H1 (cell line): ENCODE measurements around the gene ZCCHC10. TPM values are rescaled to one million over a fixed set of nuclear protein-coding genes. Genes with fewer than 3 reads are reported as not detected.

Source experiments
- CTCF ChIA-PET: fragments of 300-600 bp; sonication (Branson Sonifier 250); formaldehyde crosslinking; loops from one replicate; lab custom pipeline; 2021; ENCODE audit not compliant: partially characterized antibody; lab: Charles Lee
- POLR2A ChIA-PET: fragments of 300-600 bp; sonication (Branson Sonifier 250); formaldehyde crosslinking; loops from one replicate; lab custom pipeline; 2021; ENCODE audit warnings: inconsistent platforms; ENCODE audit not compliant: partially characterized antibody; lab: Charles Lee
- DNase-seq, 2 experiments: peaks; one replicate each; pipeline versions ENCODE4 v3.0.0 to v3.0.0-alpha.2; 2010 to 2022; ENCODE audit warnings: low spot score in 2 of 2, low read depth in 1 of 2, mixed read lengths in 1 of 2
- FAIRE-seq: peaks from 2 replicates; lab custom pipeline; 2011; peaks lifted over from hg19 to GRCh38; lab: Jason Lieb, UNC
- H2AFZ ChIP-seq: 2 replicates; pipeline ENCODE4 v1.8.1; 2012; ENCODE audit warnings: low read length, inconsistent platforms
- H2AK5ac ChIP-seq: 2 replicates; pipeline ENCODE4 v1.6.1; 2013; ENCODE audit warnings: low read depth, low read length
- H2BK120ac ChIP-seq: replicated peaks from 2 replicates; pipeline ENCODE3; 2013; ENCODE audit warnings: low read depth, low read length, inconsistent platforms
- H2BK12ac ChIP-seq: 2 replicates; pipeline ENCODE4 v1.6.1; 2013; ENCODE audit warnings: low read depth, low read length
- H2BK15ac ChIP-seq: 2 replicates; pipeline ENCODE4 v1.6.1; 2013; ENCODE audit warnings: low read length
- H2BK20ac ChIP-seq: 2 replicates; pipeline ENCODE4 v1.6.1; 2013; ENCODE audit warnings: low read length
- H2BK5ac ChIP-seq: 2 replicates; pipeline ENCODE4 v1.6.1; 2013; ENCODE audit warnings: low read depth, low read length
- H3K14ac ChIP-seq: 2 replicates; pipeline ENCODE4 v1.6.1; 2013; ENCODE audit warnings: inconsistent platforms; ENCODE audit not compliant: insufficient read length
- H3K18ac ChIP-seq: 2 replicates; pipeline ENCODE4 v1.6.1; 2013; ENCODE audit warnings: low read length; ENCODE audit errors: extremely low read depth
- H3K23ac ChIP-seq: 2 replicates; pipeline ENCODE4 v1.6.1; 2013; ENCODE audit warnings: inconsistent platforms; ENCODE audit not compliant: insufficient read length
- H3K23me2 ChIP-seq: 2 replicates; pipeline ENCODE4 v1.6.1; 2013; ENCODE audit warnings: low read depth, low read length
- H3K27ac ChIP-seq: 2 replicates; pipeline ENCODE4 v1.6.1; 2011; ENCODE audit warnings: low read depth, low read length, inconsistent platforms
- H3K27me3 ChIP-seq, 4 experiments: replicated peaks in 1 of 4; 1 replicate in 1 of 4; 2 replicates in 3 of 4; pipeline versions ENCODE4 v1.6.1 to v1.8.1; 2011 to 2013; ENCODE audit warnings: low read length in 3 of 4, mild to moderate bottlenecking in 3 of 4, inconsistent platforms in 2 of 4, mixed read lengths in 2 of 4, moderate library complexity in 1 of 4; ENCODE audit not compliant: control insufficient read depth in 3 of 4, insufficient read depth in 3 of 4; ENCODE audit errors: extremely low read depth in 1 of 4
- H3K36me3 ChIP-seq, 4 experiments: 2 replicates each; pipeline versions ENCODE4 v1.6.1 to v1.8.1; 2011 to 2013; ENCODE audit warnings: mild to moderate bottlenecking in 4 of 4, low read length in 3 of 4, moderate library complexity in 2 of 4, control low read depth in 1 of 4, inconsistent platforms in 1 of 4; ENCODE audit not compliant: insufficient read depth in 4 of 4, control insufficient read depth in 2 of 4
- H3K4ac ChIP-seq: replicated peaks from 2 replicates; pipeline ENCODE3; 2013; ENCODE audit warnings: low read length, low read depth, mixed read lengths, inconsistent platforms; ENCODE audit not compliant: insufficient read length
- H3K4me1 ChIP-seq, 4 experiments: replicated peaks in 1 of 4; 1 replicate in 1 of 4; 2 replicates in 3 of 4; pipeline versions ENCODE4 v1.6.1 to v1.8.1; 2011 to 2013; ENCODE audit warnings: low read length in 3 of 4, inconsistent platforms in 2 of 4, mixed read lengths in 1 of 4; ENCODE audit not compliant: insufficient read depth in 4 of 4, control insufficient read depth in 3 of 4
- H3K4me2 ChIP-seq, 2 experiments: 2 replicates each; pipeline versions ENCODE4 v1.6.1 to v1.8.1; 2011 to 2013; ENCODE audit warnings: low read depth in 2 of 2, low read length in 2 of 2, control low read depth in 1 of 2, inconsistent platforms in 1 of 2, mild to moderate bottlenecking in 1 of 2; ENCODE audit not compliant: insufficient read depth in 1 of 2
- H3K4me3 ChIP-seq, 4 experiments: fragments of 200-600, 300-600 bp in 1 of 4; sonication (generic), shearing (Covaris generic), sonication (Bioruptor Twin) in 1 of 4; 2 replicates each; pipeline versions ENCODE4 v1.5.1 to v1.8.1; 2011 to 2016; ENCODE audit warnings: low read length in 4 of 4, low read depth in 3 of 4, control low read depth in 2 of 4, inconsistent platforms in 2 of 4, mild to moderate bottlenecking in 2 of 4, mixed read lengths in 1 of 4, moderate library complexity in 1 of 4; ENCODE audit not compliant: insufficient read depth in 2 of 4; ENCODE audit errors: extremely low read depth in 1 of 4
- H3K56ac ChIP-seq: replicated peaks from 2 replicates; pipeline ENCODE3; 2013; ENCODE audit warnings: low read depth, mild to moderate bottlenecking, mixed read lengths, low read length, inconsistent platforms; ENCODE audit not compliant: insufficient read length
- H3K79me1 ChIP-seq: 2 replicates; pipeline ENCODE4 v1.6.1; 2013; ENCODE audit warnings: low read depth, low read length, control low read depth
- H3K79me2 ChIP-seq, 2 experiments: 2 replicates each; pipeline versions ENCODE4 v1.6.1 to v1.8.1; 2012 to 2013; ENCODE audit warnings: low read length in 2 of 2, mild to moderate bottlenecking in 2 of 2, inconsistent platforms in 1 of 2; ENCODE audit not compliant: insufficient read depth in 2 of 2, control insufficient read depth in 1 of 2
- H3K9ac ChIP-seq, 4 experiments: replicated peaks in 1 of 4; 1 replicate in 1 of 4; 2 replicates in 3 of 4; pipeline versions ENCODE4 v1.6.1 to v1.8.1; 2011 to 2013; ENCODE audit warnings: low read depth in 3 of 4, low read length in 3 of 4, control low read depth in 2 of 4, mild to moderate bottlenecking in 2 of 4, moderate library complexity in 2 of 4, inconsistent platforms in 1 of 4; ENCODE audit errors: extremely low read depth in 1 of 4
- H3K9me3 ChIP-seq, 2 experiments: 2 replicates each; pipeline versions ENCODE4 v1.6.1 to v1.8.1; 2012 to 2013; ENCODE audit warnings: mild to moderate bottlenecking in 2 of 2, moderate library complexity in 2 of 2, control low read depth in 1 of 2, inconsistent platforms in 1 of 2, low read depth in 1 of 2, low read length in 1 of 2, mixed read lengths in 1 of 2; ENCODE audit not compliant: insufficient read depth in 2 of 2
- H4K20me1 ChIP-seq, 2 experiments: replicated peaks in 1 of 2; 2 replicates each; pipeline versions ENCODE3 to v1.8.1; 2011 to 2013; ENCODE audit warnings: inconsistent platforms in 2 of 2, low read length in 2 of 2, mild to moderate bottlenecking in 1 of 2; ENCODE audit not compliant: insufficient read depth in 2 of 2, control insufficient read depth in 1 of 2
- H4K5ac ChIP-seq: 2 replicates; pipeline ENCODE4 v1.6.1; 2013; ENCODE audit warnings: low read length, low read depth, mixed read lengths, inconsistent platforms; ENCODE audit not compliant: insufficient read length
- H4K8ac ChIP-seq: 2 replicates; pipeline ENCODE4 v1.8.0; 2013; ENCODE audit warnings: mild to moderate bottlenecking, moderate library complexity, low read length, inconsistent platforms; ENCODE audit not compliant: insufficient read depth; ENCODE audit errors: extremely low read depth
- H4K91ac ChIP-seq: replicated peaks from 2 replicates; pipeline ENCODE3; 2013; ENCODE audit warnings: low read length, mixed read lengths, inconsistent platforms; ENCODE audit not compliant: insufficient read length
- KDM1A ChIP-seq: fragments of 200-600, 300-600 bp; sonication (generic); IDR thresholded peaks from 2 replicates; pipeline ENCODE4 v1.7.1; 2016; ENCODE audit warnings: mild to moderate bottlenecking, low read length, borderline replicate concordance
- SP1 ChIP-seq: IDR thresholded peaks from 2 replicates; pipeline ENCODE4 v1.6.1; 2011; ENCODE audit warnings: low read depth, low read length
- SP4 ChIP-seq: IDR thresholded peaks from 2 replicates; pipeline ENCODE4 v1.6.1; 2012; ENCODE audit warnings: low read length, inconsistent platforms
- WGBS, 2 experiments: shearing (Covaris generic) in 1 of 2; methylation state at CpG; one replicate each; pipeline versions ENCODE4 v1.1.6 to v1.1.7; 2013 to 2015; ENCODE audit warnings: low lambda C conversion rate in 2 of 2, mixed read lengths in 2 of 2, inconsistent platforms in 1 of 2, low coverage in 1 of 2, missing lambda C conversion rate in 1 of 2; ENCODE audit not compliant: insufficient replicate concordance in 2 of 2, insufficient coverage in 1 of 2, insufficient read length in 1 of 2; ENCODE audit errors: extremely low coverage in 1 of 2, missing lambda C conversion rate in 1 of 2; 5-methylcytosine and 5-hydroxymethylcytosine counted together
- polyA plus RNA-seq, 7 experiments: library from polyadenylated mRNA; depleted of rRNA in 3 of 7; stranded (reverse) in 5 of 7; unstranded in 2 of 7; fragments of >200 nt in 5 of 7; fragments of 200-250 nt in 2 of 7; gene quantifications; 1 replicate in 5 of 7; 2 replicates in 1 of 7; 4 replicates in 1 of 7; pipeline versions ENCODE4 v1.2.1 to v1.2.3, GENCODE V29; 2011 to 2013; ENCODE audit warnings: missing spikeins in 2 of 7, mixed read lengths in 2 of 7
- total RNA-seq: library from RNA; stranded (reverse); fragmentation: NEBNext Ultra II Directional; extraction: Animal tissue kit (Norgen Biotek cat#: 25700); gene quantifications from 2 replicates; pipeline ENCODE4 v1.2.1, GENCODE V29; 2021

The ZCCHC10 gene
- total and polyA plus RNA-seq, 2 of the 8 experiments (the other 6 are each of a cell fraction or from before 2014, with no cell fraction given): 22.4 to 32.9 TPM

DNA sequence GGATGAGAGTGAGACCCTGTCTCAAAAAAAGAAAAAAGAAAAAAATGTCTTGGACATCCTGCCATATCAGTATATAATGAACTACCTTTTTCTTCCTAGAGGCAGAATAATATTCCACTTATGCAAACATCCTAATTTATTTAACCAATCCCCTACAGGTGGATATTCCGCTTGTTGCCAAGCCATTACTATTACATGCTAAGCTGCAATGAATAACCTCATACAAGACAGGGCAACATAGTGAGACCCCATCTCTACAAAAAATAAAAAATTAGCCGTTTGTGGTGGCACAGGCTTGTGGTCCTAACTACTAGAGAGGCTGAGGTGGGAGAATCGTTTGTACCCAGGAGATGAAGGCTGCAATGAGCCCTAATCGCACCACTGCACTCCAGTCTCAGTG lies 61.2 kb downstream of the ZCCHC10 start:
- Histone ChIP-seq H4K91ac (no peak overlapping the region), H2BK20ac (no peak overlapping the region), H3K79me2 (peaks cover 13 to 28% of the 10 kb centered on the region in 2 experiments), H3K14ac (no peak overlapping the region), H3K56ac (no peak overlapping the region), H3K23me2 (peaks cover 10% of the 10 kb centered on the region), H3K4me3 (no peak overlapping the region), H3K9me3 (no peaks in the 10 kb centered on the region), H4K5ac (no peak overlapping the region), H3K9ac (no peak overlapping the region), H2AK5ac (no peak overlapping the region), H2BK5ac (no peak overlapping the region), H3K4me1 (no peaks in the 10 kb centered on the region), H2BK120ac (no peak overlapping the region), H4K8ac (no peak overlapping the region), H2BK15ac (no peak overlapping the region), H3K79me1 (no peaks in the 10 kb centered on the region), H2AFZ (no peak overlapping the region), H2BK12ac (no peak overlapping the region), H3K4me2 (no peak overlapping the region), H4K20me1 (peaks cover 0 to 2% of the 10 kb centered on the region in 2 experiments), H3K36me3 (no peaks in the 10 kb centered on the region), H3K4ac (no peak overlapping the region), H3K23ac (no peak overlapping the region), H3K27ac (no peak overlapping the region), H3K27me3 (no peaks in the 10 kb centered on the region), H3K18ac (no peak overlapping the region)
- FAIRE-seq (no peak), DNase-seq (no peak)
- TF ChIP-seq KDM1A (peak; percentile 57; the same call in 1 of the 2 replicates), SP4 (no peak), SP1 (no peak)
- ChIA-PET POLR2A (interaction anchor here (7.3 kb wide), 1 partner anchor 85 kb away, joined by 104 read pairs; the partner anchor contains the start of gene HSPA4), CTCF (no interaction called here)
- WGBS, 2 experiments: 89% methylated on average over 4 of the region's 4 CpGs; no CpG with 5 or more reads in 1 of the 2 experiments
